22Rv1 (cell line): ENCODE results near the gene SLC35B2.

Experiments used
- ZFX ChIP-seq: fragments of 450-650 bp; IDR thresholded peaks from 2 replicates; pipeline ENCODE4 v1.6.1; 2017; ENCODE audit warnings: antibody characterized with exemption, borderline replicate concordance
- TF ChIP-seq, protein P1 (sequence below): fragments of 450-650 bp; IDR thresholded peaks from 2 replicates; pipeline ENCODE4 v1.5.1; 2017; ENCODE audit warnings: mild to moderate bottlenecking

GRCh38 chr6:44258921-44259320 is 1.6 kb upstream of the SLC35B2 start:
- TF ChIP-seq, protein P1, sequence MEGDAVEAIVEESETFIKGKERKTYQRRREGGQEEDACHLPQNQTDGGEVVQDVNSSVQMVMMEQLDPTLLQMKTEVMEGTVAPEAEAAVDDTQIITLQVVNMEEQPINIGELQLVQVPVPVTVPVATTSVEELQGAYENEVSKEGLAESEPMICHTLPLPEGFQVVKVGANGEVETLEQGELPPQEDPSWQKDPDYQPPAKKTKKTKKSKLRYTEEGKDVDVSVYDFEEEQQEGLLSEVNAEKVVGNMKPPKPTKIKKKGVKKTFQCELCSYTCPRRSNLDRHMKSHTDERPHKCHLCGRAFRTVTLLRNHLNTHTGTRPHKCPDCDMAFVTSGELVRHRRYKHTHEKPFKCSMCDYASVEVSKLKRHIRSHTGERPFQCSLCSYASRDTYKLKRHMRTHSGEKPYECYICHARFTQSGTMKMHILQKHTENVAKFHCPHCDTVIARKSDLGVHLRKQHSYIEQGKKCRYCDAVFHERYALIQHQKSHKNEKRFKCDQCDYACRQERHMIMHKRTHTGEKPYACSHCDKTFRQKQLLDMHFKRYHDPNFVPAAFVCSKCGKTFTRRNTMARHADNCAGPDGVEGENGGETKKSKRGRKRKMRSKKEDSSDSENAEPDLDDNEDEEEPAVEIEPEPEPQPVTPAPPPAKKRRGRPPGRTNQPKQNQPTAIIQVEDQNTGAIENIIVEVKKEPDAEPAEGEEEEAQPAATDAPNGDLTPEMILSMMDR = no peak
- TF ChIP-seq ZFX = no peak
